ENCODE results near the gene MYL4.

MYL4 gene

DNA sequence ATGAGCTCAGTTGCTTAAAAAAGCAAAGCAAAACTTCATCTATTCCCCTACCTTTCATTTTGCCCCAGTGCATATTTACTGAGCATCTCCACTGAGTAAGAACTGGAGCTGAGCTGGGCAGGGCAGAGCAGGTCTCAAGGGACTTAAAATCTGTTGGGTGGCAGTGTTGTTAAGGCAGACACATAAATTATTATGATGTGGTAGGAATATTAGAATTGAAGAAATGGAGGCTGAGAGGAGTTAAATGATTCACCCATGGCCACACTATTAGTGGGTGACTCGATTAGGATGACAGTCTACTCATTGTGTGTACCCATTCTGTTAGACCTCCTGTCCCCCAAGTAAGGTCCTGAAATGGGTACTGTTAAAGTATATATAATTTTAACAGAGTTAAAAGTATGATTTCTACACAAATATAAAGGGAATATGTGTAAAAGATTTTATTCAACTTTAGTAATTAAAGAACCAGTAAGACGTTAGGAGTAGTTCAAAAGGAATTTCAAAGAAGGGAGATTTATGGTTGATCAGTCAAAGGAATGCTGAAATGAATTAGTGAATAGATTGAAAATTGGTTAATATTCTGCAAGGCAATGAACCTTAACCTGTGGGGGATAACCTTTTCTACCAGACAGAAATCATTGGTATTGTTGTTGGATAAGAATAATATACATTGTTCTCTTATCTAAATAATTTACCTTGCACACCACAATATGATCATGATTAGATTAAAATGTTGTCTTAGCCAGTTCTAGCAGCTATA lies 62.0 kb downstream of the MYL4 start:
- TF ChIP-seq, protein P1, sequence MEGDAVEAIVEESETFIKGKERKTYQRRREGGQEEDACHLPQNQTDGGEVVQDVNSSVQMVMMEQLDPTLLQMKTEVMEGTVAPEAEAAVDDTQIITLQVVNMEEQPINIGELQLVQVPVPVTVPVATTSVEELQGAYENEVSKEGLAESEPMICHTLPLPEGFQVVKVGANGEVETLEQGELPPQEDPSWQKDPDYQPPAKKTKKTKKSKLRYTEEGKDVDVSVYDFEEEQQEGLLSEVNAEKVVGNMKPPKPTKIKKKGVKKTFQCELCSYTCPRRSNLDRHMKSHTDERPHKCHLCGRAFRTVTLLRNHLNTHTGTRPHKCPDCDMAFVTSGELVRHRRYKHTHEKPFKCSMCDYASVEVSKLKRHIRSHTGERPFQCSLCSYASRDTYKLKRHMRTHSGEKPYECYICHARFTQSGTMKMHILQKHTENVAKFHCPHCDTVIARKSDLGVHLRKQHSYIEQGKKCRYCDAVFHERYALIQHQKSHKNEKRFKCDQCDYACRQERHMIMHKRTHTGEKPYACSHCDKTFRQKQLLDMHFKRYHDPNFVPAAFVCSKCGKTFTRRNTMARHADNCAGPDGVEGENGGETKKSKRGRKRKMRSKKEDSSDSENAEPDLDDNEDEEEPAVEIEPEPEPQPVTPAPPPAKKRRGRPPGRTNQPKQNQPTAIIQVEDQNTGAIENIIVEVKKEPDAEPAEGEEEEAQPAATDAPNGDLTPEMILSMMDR (IDR thresholded peaks at IDR 0.05; ENCODE audit: low read depth, low read length) = no peak
- DNase-seq (ENCODE audit: low read depth in 2 of 2) = no peak
- H3K4me3 ChIP-seq (replicated peaks in 1 of 2; ENCODE audit: low read depth in 2 of 2, low read length in 2 of 2) = no peak overlapping the region

GRCh38 chr17:47272491-47272890 lies 63.3 kb downstream of the MYL4 start:
- TF ChIP-seq, protein P1 (IDR thresholded peaks at IDR 0.05; ENCODE audit: low read depth, low read length) = no peak
- no peak overlapping the region for H3K4me3 ChIP-seq (replicated peaks in 1 of 2; ENCODE audit: low read depth in 2 of 2, low read length in 2 of 2)
- DNase-seq (ENCODE audit: low read depth in 2 of 2) = no peak

GRCh38 chr17:47273245-47273644 lies 64.1 kb downstream of the MYL4 start:
- H3K4me3 ChIP-seq (replicated peaks in 1 of 2; ENCODE audit: low read depth in 2 of 2, low read length in 2 of 2) = no peak overlapping the region
- TF ChIP-seq, protein P1 (IDR thresholded peaks at IDR 0.05; ENCODE audit: low read depth, low read length) = no peak
- DNase-seq (ENCODE audit: low read depth in 2 of 2) = no peak
